Activated CD4-positive, alpha-beta memory T cell treated with anti-CD3 and anti-CD28 coated beads for 36 hours (primary cell): Measurements from ENCODE around the gene SDF2L1. TPM values are rescaled to one million over a fixed set of nuclear protein-coding genes. Genes with fewer than 3 reads are reported as not detected.
"Not testable (repeated sequence)": the region's sequence is repeated elsewhere in the genome, so short reads cannot be mapped to it uniquely, and the experiment has no call there.

Experiments
- CTCF ChIA-PET: fragments of 350-600 bp; sonication (Branson Sonifier 250); formaldehyde crosslinking; loops from one replicate; lab custom pipeline; 2021; ENCODE audit warnings: antibody characterized with exemption, inconsistent platforms; lab: Charles Lee
- POLR2A ChIA-PET: fragments of 350-600 bp; sonication (Branson Sonifier 250); formaldehyde crosslinking; loops from one replicate; lab custom pipeline; 2021; ENCODE audit warnings: antibody characterized with exemption; lab: Charles Lee
- DNase-seq: peaks from one replicate; pipeline ENCODE4 v3.0.0-alpha.2; 2020
- H3K27ac Mint-ChIP-seq: one replicate; pipeline ENCODE4 v1.8.0; 2021; ENCODE audit warnings: mixed read lengths
- H3K27me3 Mint-ChIP-seq: one replicate; pipeline ENCODE4 v1.8.0; 2021; ENCODE audit warnings: mixed read lengths
- H3K36me3 Mint-ChIP-seq: one replicate; pipeline ENCODE4 v1.8.0; 2021; ENCODE audit warnings: mixed read lengths
- H3K4me1 Mint-ChIP-seq: one replicate; pipeline ENCODE4 v1.8.0; 2021; ENCODE audit warnings: low read depth, mixed read lengths
- H3K4me3 Mint-ChIP-seq: one replicate; pipeline ENCODE4 v1.8.0; 2021; ENCODE audit warnings: mild to moderate bottlenecking, mixed read lengths
- H3K9me3 Mint-ChIP-seq: one replicate; pipeline ENCODE4 v1.8.0; 2021; ENCODE audit warnings: mixed read lengths
- intact Hi-C: fragments of 100-400 bp; cut with micrococcal nuclease; formaldehyde crosslinking; loops from one replicate; pipeline ENCODE4 v1.15.1; 2023
- total RNA-seq, 2 experiments: library from RNA; stranded (reverse); gene quantifications; one replicate each; pipeline ENCODE4 v1.2.3, GENCODE V29; 2021

Gene SDF2L1
- total RNA-seq, 2 experiments from 2014 or later = 38.2 to 41.8 TPM

- H3K27ac Mint-ChIP-seq = no peak overlapping the region
- H3K4me3 Mint-ChIP-seq = no peak overlapping the region
Measured at GRCh38 chr22:21631025-21631424, 11.1 kb upstream of the SDF2L1 start.

GRCh38 chr22:21632237-21632895 lies 9.7 kb upstream of the SDF2L1 start, which contains the start of gene CCDC116:
Gene CCDC116 (plus strand): TSS chr22:21632760. CDS start chr22:21633182, 422 bp downstream.
- no peaks in the 10 kb centered on the region for H3K9me3 Mint-ChIP-seq
- peak; percentile 80 for DNase-seq
- intact Hi-C loops = no loop called here
- peak within 1 kb of the TSS; percentile 49 for H3K27ac Mint-ChIP-seq
- H3K4me1 Mint-ChIP-seq = peaks cover 25% of the 10 kb centered on the region
- H3K27me3 Mint-ChIP-seq = no peaks in the 10 kb centered on the region
- ChIA-PET POLR2A (interaction anchor here (1.4 kb wide), 1 partner anchor 9 kb away, joined by 10 read pairs; the partner anchor contains the start of gene SDF2L1), CTCF (interaction anchor here (1.0 to 6.1 kb wide), 3 partner anchors 10 to 43 kb away, joined by 4 to 151 read pairs (median 7); partner anchors contain the start of gene SDF2L1)
- H3K4me3 Mint-ChIP-seq = no peak within 1 kb of the TSS
- H3K36me3 Mint-ChIP-seq = peaks cover 15% of the 10 kb centered on the region

More at GRCh38 chr22:21631025-21631424, 11.1 kb upstream of the SDF2L1 start:
- no peak for DNase-seq
- Mint-ChIP-seq H3K27me3 (no peaks in the 10 kb centered on the region), H3K9me3 (no peaks in the 10 kb centered on the region), H3K4me1 (peaks cover 35% of the 10 kb centered on the region), H3K36me3 (peaks cover 22% of the 10 kb centered on the region)
- intact Hi-C loops = loop anchor here (2.0 kb wide), 1 partner anchor 60 kb away; no protein-coding TSS in a partner anchor
- CTCF ChIA-PET = interaction anchor here (0.8 to 6.1 kb wide), 6 partner anchors 11 to 58 kb away, joined by 3 to 151 read pairs (median 17); partner anchors contain the start of gene SDF2L1
- POLR2A ChIA-PET = interaction anchor here (1.1 kb wide), 1 partner anchor 12 kb away, joined by 4 read pairs; no protein-coding TSS in a partner anchor

GRCh38 chr22:21632931-21633330 lies 9.2 kb upstream of the SDF2L1 start:
- Mint-ChIP-seq H3K27me3 (no peaks in the 10 kb centered on the region), H3K27ac (peak overlapping the region; percentile 49), H3K4me3 (no peak overlapping the region), H3K9me3 (no peaks in the 10 kb centered on the region), H3K36me3 (peaks cover 9% of the 10 kb centered on the region), H3K4me1 (peaks cover 20% of the 10 kb centered on the region)
- ChIA-PET CTCF (interaction anchor here (1.0 to 6.1 kb wide), 3 partner anchors 9 to 44 kb away, joined by 4 to 151 read pairs (median 7); partner anchors contain the start of gene SDF2L1), POLR2A (interaction anchor here (1.4 kb wide), 1 partner anchor 9 kb away, joined by 10 read pairs; the partner anchor contains the start of gene SDF2L1)
- no peak for DNase-seq
- intact Hi-C loops = no loop called here

GRCh38 chr22:21633481-21633880 lies 8.6 kb upstream of the SDF2L1 start:
- Mint-ChIP-seq H3K27ac (no peak overlapping the region), H3K9me3 (no peaks in the 10 kb centered on the region), H3K4me1 (peaks cover 15% of the 10 kb centered on the region), H3K36me3 (peaks cover 4% of the 10 kb centered on the region), H3K4me3 (no peak overlapping the region), H3K27me3 (no peaks in the 10 kb centered on the region)
- ChIA-PET CTCF (interaction anchor here (4.2 to 6.1 kb wide), 2 partner anchors 9 to 13 kb away, joined by 26 to 151 read pairs; partner anchors contain the start of gene SDF2L1), POLR2A (interaction anchor here (1.1 kb wide), 1 partner anchor 9 kb away, joined by 3 read pairs; the partner anchor contains the start of gene SDF2L1)
- DNase-seq = no peak
- intact Hi-C loops = no loop called here

- CTCF ChIA-PET = interaction anchor here (4.2 to 6.1 kb wide), 2 partner anchors 8 to 13 kb away, joined by 26 to 151 read pairs; partner anchors contain the start of gene SDF2L1
- Mint-ChIP-seq H3K27me3 (no peaks in the 10 kb centered on the region), H3K4me1 (peaks cover 14% of the 10 kb centered on the region), H3K27ac (no peak overlapping the region), H3K4me3 (no peak overlapping the region), H3K36me3 (peaks cover 3% of the 10 kb centered on the region), H3K9me3 (no peaks in the 10 kb centered on the region)
- no peak for DNase-seq
- POLR2A ChIA-PET = interaction anchor here (1.1 kb wide), 1 partner anchor 8 kb away, joined by 3 read pairs; the partner anchor contains the start of gene SDF2L1
- intact Hi-C loops = no loop called here
Measured at GRCh38 chr22:21634081-21634480, 8.0 kb upstream of the SDF2L1 start.

- no peaks in the 10 kb centered on the region for H3K27me3 Mint-ChIP-seq
- H3K27ac Mint-ChIP-seq = no peak overlapping the region
- CTCF ChIA-PET = interaction anchor here (4.2 kb wide), 1 partner anchor 12 kb away, joined by 26 read pairs; no protein-coding TSS in a partner anchor
- H3K36me3 Mint-ChIP-seq = no peaks in the 10 kb centered on the region
- POLR2A ChIA-PET = no interaction called here
- intact Hi-C loops = no loop called here
- no peak overlapping the region for H3K4me3 Mint-ChIP-seq
- DNase-seq = no peak
- H3K9me3 Mint-ChIP-seq = no peaks in the 10 kb centered on the region
- peaks cover 13% of the 10 kb centered on the region for H3K4me1 Mint-ChIP-seq
Measured at GRCh38 chr22:21634844-21635243, 7.3 kb upstream of the SDF2L1 start.

- intact Hi-C loops = no loop called here
- Mint-ChIP-seq H3K27me3 (peaks cover 2% of the 10 kb centered on the region), H3K9me3 (no peaks in the 10 kb centered on the region), H3K36me3 (no peaks in the 10 kb centered on the region), H3K4me1 (peaks cover 7% of the 10 kb centered on the region), H3K27ac (no peak overlapping the region), H3K4me3 (no peak overlapping the region)
- CTCF ChIA-PET = interaction anchor here (4.2 kb wide), 1 partner anchor 11 kb away, joined by 26 read pairs; no protein-coding TSS in a partner anchor
- DNase-seq = no peak
- POLR2A ChIA-PET = no interaction called here
Measured at GRCh38 chr22:21635771-21636510, 6.2 kb upstream of the SDF2L1 start.

- Mint-ChIP-seq H3K4me3 (no peak overlapping the region), H3K9me3 (no peaks in the 10 kb centered on the region), H3K27ac (no peak overlapping the region), H3K27me3 (peaks cover 2% of the 10 kb centered on the region), H3K36me3 (no peaks in the 10 kb centered on the region), H3K4me1 (peaks cover 11% of the 10 kb centered on the region)
- CTCF ChIA-PET = interaction anchor here (4.2 kb wide), 1 partner anchor 10 kb away, joined by 26 read pairs; no protein-coding TSS in a partner anchor
- POLR2A ChIA-PET = no interaction called here
- no peak for DNase-seq
- intact Hi-C loops = no loop called here
Measured at GRCh38 chr22:21636629-21637218, 5.4 kb upstream of the SDF2L1 start.

GRCh38 chr22:21637450-21637849 lies 4.7 kb upstream of the SDF2L1 start:
- H3K4me1 Mint-ChIP-seq = peaks cover 10% of the 10 kb centered on the region
- POLR2A ChIA-PET, H3K27me3 Mint-ChIP-seq, H3K27ac Mint-ChIP-seq, H3K36me3 Mint-ChIP-seq, intact Hi-C loops, DNase-seq, H3K4me3 Mint-ChIP-seq, H3K9me3 Mint-ChIP-seq: not testable (repeated sequence)
- CTCF ChIA-PET = interaction anchor here (4.2 kb wide), 1 partner anchor 9 kb away, joined by 26 read pairs; no protein-coding TSS in a partner anchor

- H3K4me1 Mint-ChIP-seq = peaks cover 20% of the 10 kb centered on the region
- H3K4me3 Mint-ChIP-seq = no peak overlapping the region
- CTCF ChIA-PET = no interaction called here
- no peak for DNase-seq
- peaks cover 10% of the 10 kb centered on the region for H3K36me3 Mint-ChIP-seq
- intact Hi-C loops = no loop called here
- peaks cover 3% of the 10 kb centered on the region for H3K27me3 Mint-ChIP-seq
- no peak overlapping the region for H3K27ac Mint-ChIP-seq
- POLR2A ChIA-PET = no interaction called here
- no peaks in the 10 kb centered on the region for H3K9me3 Mint-ChIP-seq
Measured at GRCh38 chr22:21639359-21639758, 2.7 kb upstream of the SDF2L1 start.

- Mint-ChIP-seq H3K27me3 (peaks cover 3% of the 10 kb centered on the region), H3K27ac (no peak overlapping the region), H3K9me3 (no peaks in the 10 kb centered on the region), H3K36me3 (peaks cover 12% of the 10 kb centered on the region), H3K4me1 (peaks cover 20% of the 10 kb centered on the region), H3K4me3 (no peak overlapping the region)
- CTCF ChIA-PET = interaction anchor here (1.0 to 3.8 kb wide), 8 partner anchors 10 to 312 kb away, joined by 3 to 151 read pairs (median 10); partner anchors contain the start of genes CCDC116, PPM1F and YDJC
- POLR2A ChIA-PET = interaction anchor here (2.2 to 3.1 kb wide), 2 partner anchors 8 to 12 kb away, joined by 10 to 46 read pairs; partner anchors contain the start of genes CCDC116 and YDJC
- no peak for DNase-seq
- intact Hi-C loops = no loop called here
Measured at GRCh38 chr22:21640810-21641209, 1.3 kb upstream of the SDF2L1 start.
